Fibroblast of lung (primary cell): ENCODE data around the gene CACNB4. TPM values are rescaled to one million over a fixed set of nuclear protein-coding genes. Genes with fewer than 3 reads are reported as not detected.

Source experiments
- DNase-seq, 2 donors: peaks; one replicate each; pipeline versions ENCODE4 v3.0.0 to v3.0.0-alpha.2; 2010; ENCODE audit warnings: low read depth in 2 of 2
- H2AFZ ChIP-seq: 2 replicates; pipeline ENCODE4 v1.5.1; 2012; ENCODE audit warnings: low read length, control low read depth, inconsistent platforms
- H3K27ac ChIP-seq: 2 replicates; pipeline ENCODE4 v1.5.1; 2011; ENCODE audit warnings: low read length, control low read depth; ENCODE audit not compliant: insufficient read depth
- H3K27me3 ChIP-seq: 2 replicates; pipeline ENCODE4 v1.5.1; 2011; ENCODE audit warnings: mild to moderate bottlenecking, low read length; ENCODE audit not compliant: control insufficient read depth, insufficient read depth
- H3K36me3 ChIP-seq: 2 replicates; pipeline ENCODE4 v1.5.1; 2011; ENCODE audit warnings: low read length; ENCODE audit not compliant: control insufficient read depth, insufficient read depth
- H3K4me1 ChIP-seq: 2 replicates; pipeline ENCODE4 v1.5.1; 2011; ENCODE audit warnings: low read length; ENCODE audit not compliant: control insufficient read depth, insufficient read depth; ENCODE audit errors: extremely low read depth
- H3K4me2 ChIP-seq: 2 replicates; pipeline ENCODE4 v1.5.1; 2011; ENCODE audit warnings: low read length, control low read depth; ENCODE audit not compliant: insufficient read depth; ENCODE audit errors: extremely low read depth
- H3K4me3 ChIP-seq, 4 experiments: fragments of 200-600 bp in 1 of 4; sonication (generic) in 1 of 4; replicated peaks in 1 of 4; 2 replicates each; pipeline ENCODE4 v1.5.1; 2011 to 2016; ENCODE audit warnings: low read length in 4 of 4, low read depth in 3 of 4, mild to moderate bottlenecking in 3 of 4, control low read depth in 2 of 4, inconsistent platforms in 1 of 4, mixed read lengths in 1 of 4; ENCODE audit not compliant: insufficient read depth in 1 of 4; ENCODE audit errors: control extremely low read depth in 1 of 4
- H3K79me2 ChIP-seq: 2 replicates; pipeline ENCODE4 v1.5.1; 2012; ENCODE audit warnings: mild to moderate bottlenecking, low read length, inconsistent platforms; ENCODE audit not compliant: control insufficient read depth, insufficient read depth
- H3K9ac ChIP-seq: 2 replicates; pipeline ENCODE4 v1.5.1; 2011; ENCODE audit warnings: mild to moderate bottlenecking, low read length, control low read depth; ENCODE audit not compliant: insufficient read depth
- H3K9me3 ChIP-seq: 2 replicates; pipeline ENCODE4 v1.5.1; 2012; ENCODE audit warnings: low read depth, low read length; ENCODE audit not compliant: control insufficient read depth, insufficient read depth
- H4K20me1 ChIP-seq: 2 replicates; pipeline ENCODE4 v1.5.1; 2011; ENCODE audit warnings: low read length; ENCODE audit not compliant: control insufficient read depth, insufficient read depth; ENCODE audit errors: extremely low read depth
- CTCF ChIP-seq, 2 donors: IDR thresholded peaks in 1 of 2; conservative IDR thresholded peaks in 1 of 2; 1 replicate in 1 of 2; 2 replicates in 1 of 2; pipeline ENCODE4 v1.5.1; 2011 to 2012; ENCODE audit warnings: low read length in 2 of 2, control low read depth in 1 of 2, inconsistent platforms in 1 of 2, low read depth in 1 of 2, mild to moderate bottlenecking in 1 of 2
- EZH2 ChIP-seq: IDR thresholded peaks from 2 replicates; pipeline ENCODE4 v1.5.1; 2012; ENCODE audit warnings: low read length, control low read depth, mild to moderate bottlenecking; ENCODE audit errors: missing control alignments
- polyA plus RNA-seq, 2 donors: library from polyadenylated mRNA; depleted of rRNA in 1 of 2; stranded (reverse) in 1 of 2; unstranded in 1 of 2; fragments of >200 nt; gene quantifications; 2 replicates each; pipeline ENCODE4 v1.2.1, GENCODE V29; 2011 to 2012; ENCODE audit warnings: missing spikeins in 1 of 2
- total RNA-seq: library from RNA; depleted of rRNA; stranded (reverse); fragments of >200 nt; gene quantifications from 2 replicates; pipeline ENCODE4 v1.2.1, GENCODE V29; 2014

Gene CACNB4
- total and polyA plus RNA-seq, 2 donors (not counting 1 experiment from before 2014, with no cell fraction given), result 0.66 to 2.5 TPM

DNA sequence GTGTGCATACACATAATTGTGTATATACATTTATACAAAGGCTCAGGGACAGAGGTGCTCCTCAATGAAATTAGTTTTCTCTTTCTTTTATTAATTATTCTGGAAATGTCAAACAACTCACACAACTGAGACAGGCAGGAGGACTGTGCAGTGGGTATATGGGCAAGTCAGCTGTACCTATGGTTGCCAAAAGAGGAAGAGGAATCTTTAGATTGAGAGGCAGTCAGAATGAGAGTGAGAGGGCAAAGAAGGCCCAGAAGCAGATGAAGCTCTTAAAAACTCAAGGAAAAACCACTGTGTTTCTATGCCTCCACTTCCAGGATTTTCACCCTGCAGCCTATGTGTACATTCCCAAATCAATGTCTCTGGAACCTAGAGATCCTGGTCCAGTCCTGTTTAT lies 79.1 kb downstream of the CACNB4 start:
- DNase-seq, result no peak

DNA sequence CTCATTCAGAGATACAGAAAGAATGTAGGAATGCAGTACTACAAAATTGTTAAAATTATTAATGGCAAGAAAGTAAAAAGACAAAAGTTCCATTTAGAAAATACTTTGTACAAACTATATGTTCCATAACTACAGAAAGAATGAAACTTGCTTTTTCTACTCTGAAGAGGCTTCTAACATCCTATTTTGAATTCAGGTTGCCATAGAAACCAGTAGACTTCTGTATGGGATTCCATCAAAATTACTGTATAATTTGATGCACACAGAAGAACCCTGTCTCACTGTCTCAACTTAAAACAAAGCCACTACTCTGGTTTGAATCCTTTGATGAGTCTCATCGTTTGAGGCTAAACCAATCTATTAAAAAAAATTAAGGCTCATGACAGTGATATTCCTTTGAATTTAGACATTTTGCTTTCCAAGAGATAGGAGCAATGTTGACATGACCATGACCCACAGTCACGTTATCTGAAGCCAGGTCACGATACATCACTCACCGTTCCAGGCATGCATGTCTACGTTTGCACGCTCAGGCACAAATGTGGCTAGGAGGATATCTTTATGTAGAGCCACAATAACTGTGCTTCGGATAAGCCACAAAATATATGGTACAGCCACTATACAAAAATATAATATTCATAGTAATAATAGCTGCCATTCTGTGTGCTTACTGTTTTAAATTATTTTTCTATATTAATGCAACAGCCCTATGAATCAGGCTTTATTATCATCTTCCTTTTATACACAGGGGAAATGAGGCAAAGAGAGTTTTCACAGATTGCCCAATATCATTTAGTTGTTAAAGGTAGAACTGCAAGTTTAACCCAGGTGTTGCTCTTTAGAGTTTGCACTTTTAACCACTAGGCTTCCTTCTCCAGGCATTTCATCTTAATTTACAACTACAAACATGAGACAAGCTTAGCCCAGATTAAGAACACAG lies 82.4 kb downstream of the CACNB4 start:
- Histone ChIP-seq H3K79me2 (no peaks in the 10 kb centered on the region), H3K9ac (no peak overlapping the region), H3K9me3 (no peaks in the 10 kb centered on the region), H3K4me1 (no peaks in the 10 kb centered on the region), H3K36me3 (no peaks in the 10 kb centered on the region), H3K27ac (no peak overlapping the region), H3K27me3 (no peaks in the 10 kb centered on the region), H2AFZ (no peak overlapping the region), H3K4me3 (no peak overlapping the region), H4K20me1 (peaks cover 2% of the 10 kb centered on the region), H3K4me2 (no peak overlapping the region)
- no peak for DNase-seq
- TF ChIP-seq CTCF (conservative IDR thresholded peaks at IDR 0.05 in 1 of 2, IDR thresholded peaks at IDR 0.05 in 1 of 2; ENCODE audit: low read depth in 1 of 2, low read length in 2 of 2), result no peak
- no peak for TF ChIP-seq EZH2

More for the DNA sequence above, 79.1 kb downstream of the CACNB4 start:
- TF ChIP-seq EZH2 (no peak), CTCF (conservative IDR thresholded peaks at IDR 0.05 in 1 of 2, IDR thresholded peaks at IDR 0.05 in 1 of 2; ENCODE audit: low read depth in 1 of 2, low read length in 2 of 2) (no peak)
- Histone ChIP-seq H2AFZ (no peak overlapping the region), H3K4me1 (no peaks in the 10 kb centered on the region), H3K27me3 (no peaks in the 10 kb centered on the region), H3K27ac (no peak overlapping the region), H3K9ac (no peak overlapping the region), H3K4me2 (no peak overlapping the region), H3K4me3 (no peak overlapping the region), H3K79me2 (no peaks in the 10 kb centered on the region), H3K9me3 (no peaks in the 10 kb centered on the region), H3K36me3 (no peaks in the 10 kb centered on the region), H4K20me1 (peaks cover 2% of the 10 kb centered on the region)

DNA sequence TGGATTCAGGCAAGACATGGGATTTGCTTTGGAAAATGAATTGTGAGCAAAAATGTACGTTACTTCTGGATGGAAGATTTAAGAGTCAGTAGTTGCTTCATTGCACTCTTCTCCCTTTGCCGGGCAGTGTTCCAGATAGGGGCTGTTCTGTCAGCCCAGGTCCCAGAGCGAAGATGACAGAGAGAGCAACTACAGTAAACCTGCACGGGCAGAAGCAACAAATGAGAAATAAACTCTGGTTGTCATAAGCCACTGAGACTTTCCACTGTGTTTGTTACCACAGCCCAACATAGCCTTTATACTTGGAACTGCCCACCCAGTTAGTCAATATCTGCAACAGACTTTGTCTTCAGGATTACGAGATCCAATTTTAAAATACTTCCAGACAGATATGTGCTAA lies 83.3 kb downstream of the CACNB4 start:
- DNase-seq, result no peak
- TF ChIP-seq EZH2 (no peak), CTCF (conservative IDR thresholded peaks at IDR 0.05 in 1 of 2, IDR thresholded peaks at IDR 0.05 in 1 of 2; ENCODE audit: low read depth in 1 of 2, low read length in 2 of 2) (no peak)
- H3K4me3 ChIP-seq, result no peak overlapping the region
- no peaks in the 10 kb centered on the region for H3K36me3 ChIP-seq
- no peak overlapping the region for H3K27ac ChIP-seq
- H3K27me3 ChIP-seq, result no peaks in the 10 kb centered on the region
- no peak overlapping the region for H3K4me2 ChIP-seq
- peaks cover 2% of the 10 kb centered on the region for H4K20me1 ChIP-seq
- no peak overlapping the region for H2AFZ ChIP-seq
- no peaks in the 10 kb centered on the region for H3K4me1 ChIP-seq
- no peak overlapping the region for H3K9ac ChIP-seq
- no peaks in the 10 kb centered on the region for H3K79me2 ChIP-seq
- no peaks in the 10 kb centered on the region for H3K9me3 ChIP-seq
